HepG2 (cell line): Measurements from ENCODE around the gene PPM1G. TPM values are rescaled to one million over a fixed set of nuclear protein-coding genes. Genes with fewer than 3 reads are reported as not detected.

ENCODE experiments used
- ATF1 ChIP-seq: IDR thresholded peaks from 2 replicates; pipeline ENCODE4 v1.6.1; 2016; ENCODE audit warnings: mild to moderate bottlenecking, control low read depth
- ATF3 ChIP-seq: sonication (generic); formaldehyde crosslinking; IDR thresholded peaks from 2 replicates; pipeline ENCODE4 v1.4.0; 2020; ENCODE audit warnings: missing genetic modification reagents
- ELF3 ChIP-seq: IDR thresholded peaks from 2 replicates; pipeline ENCODE4 v1.6.1; 2016; ENCODE audit warnings: missing genetic modification reagents, missing compliant biosample characterization
- FLYWCH1 ChIP-seq: sonication (generic); formaldehyde crosslinking; IDR thresholded peaks from 2 replicates; pipeline ENCODE4 v1.8.1; 2023; ENCODE audit warnings: mild to moderate bottlenecking, missing genetic modification reagents
- HOXD1 ChIP-seq: sonication (generic); formaldehyde crosslinking; IDR thresholded peaks from 2 replicates; pipeline ENCODE4 v1.5.0; 2020; ENCODE audit warnings: missing genetic modification reagents
- MAFK ChIP-seq, 2 experiments: IDR thresholded peaks in 1 of 2; conservative IDR thresholded peaks in 1 of 2; 2 replicates each; pipeline ENCODE4 v1.6.1; 2011; ENCODE audit warnings: improper control_type of control experiment in 2 of 2, low read length in 2 of 2
- MTF1 ChIP-seq: sonication (generic); formaldehyde crosslinking; IDR thresholded peaks from 2 replicates; pipeline ENCODE4 v1.5.0; 2020; ENCODE audit warnings: missing genetic modification reagents
- NR3C1 ChIP-seq: sonication (generic); formaldehyde crosslinking; IDR thresholded peaks from 2 replicates; pipeline ENCODE4 v1.4.0; 2020; ENCODE audit warnings: missing genetic modification reagents
- PAF1 ChIP-seq: IDR thresholded peaks from 2 replicates; pipeline ENCODE4 v1.6.1; 2016; ENCODE audit warnings: missing genetic modification reagents, missing compliant biosample characterization
- REPIN1 ChIP-seq: sonication (generic); formaldehyde crosslinking; IDR thresholded peaks from 2 replicates; pipeline ENCODE4 v1.8.0; 2022; ENCODE audit warnings: missing genetic modification reagents, low read depth, mild to moderate bottlenecking, borderline replicate concordance
- SNAI1 ChIP-seq: sonication (generic); formaldehyde crosslinking; IDR thresholded peaks from 2 replicates; pipeline ENCODE4 v1.5.0; 2020; ENCODE audit warnings: mild to moderate bottlenecking, missing genetic modification reagents, borderline replicate concordance
- SOX6 ChIP-seq, 2 experiments: fragments of 450-650 bp in 1 of 2; sonication (generic) in 1 of 2; formaldehyde crosslinking in 1 of 2; IDR thresholded peaks; 2 replicates each; pipeline versions ENCODE4 v1.4.0 to v1.6.1; 2017 to 2020; ENCODE audit warnings: antibody characterized with exemption in 1 of 2, mild to moderate bottlenecking in 1 of 2, missing genetic modification reagents in 1 of 2
- SP140L ChIP-seq: sonication (generic); formaldehyde crosslinking; IDR thresholded peaks from 2 replicates; pipeline ENCODE4 v1.4.0; 2020; ENCODE audit warnings: missing genetic modification reagents, borderline replicate concordance
- ZBTB3 ChIP-seq: sonication (generic); formaldehyde crosslinking; IDR thresholded peaks from 2 replicates; pipeline ENCODE4 v1.4.0; 2020; ENCODE audit warnings: low read depth, mild to moderate bottlenecking, moderate library complexity, missing genetic modification reagents, borderline replicate concordance
- ZMYM4 ChIP-seq: sonication (generic); formaldehyde crosslinking; IDR thresholded peaks from 2 replicates; pipeline ENCODE4 v1.8.1; 2023; ENCODE audit warnings: mild to moderate bottlenecking, missing genetic modification reagents
- ZNF12 ChIP-seq: sonication (generic); formaldehyde crosslinking; IDR thresholded peaks from 2 replicates; pipeline ENCODE4 v1.5.0; 2020; ENCODE audit warnings: missing genetic modification reagents
- ZNF224 ChIP-seq: sonication (generic); formaldehyde crosslinking; IDR thresholded peaks from 2 replicates; pipeline ENCODE4 v1.5.0; 2020; ENCODE audit warnings: mild to moderate bottlenecking, missing genetic modification reagents
- ZNF292 ChIP-seq: sonication (generic); formaldehyde crosslinking; IDR thresholded peaks from 2 replicates; pipeline ENCODE4 v1.8.1; 2022; ENCODE audit warnings: mild to moderate bottlenecking, low read depth, missing genetic modification reagents, borderline replicate concordance
- ZNF446 ChIP-seq: sonication (generic); formaldehyde crosslinking; IDR thresholded peaks from 2 replicates; pipeline ENCODE4 v1.5.0; 2020; ENCODE audit warnings: mild to moderate bottlenecking, missing genetic modification reagents
- ZNF501 ChIP-seq: sonication (generic); formaldehyde crosslinking; IDR thresholded peaks from 2 replicates; pipeline ENCODE4 v1.5.1; 2020; ENCODE audit warnings: mild to moderate bottlenecking, moderate library complexity, missing genetic modification reagents
- ZNF580 ChIP-seq: IDR thresholded peaks from 2 replicates; pipeline ENCODE4 v1.6.1; 2016; ENCODE audit warnings: low read depth, borderline replicate concordance
- ZNF766 ChIP-seq: sonication (generic); formaldehyde crosslinking; IDR thresholded peaks from 2 replicates; pipeline ENCODE4 v1.5.0; 2020; ENCODE audit warnings: missing genetic modification reagents, borderline replicate concordance
- ZNF772 ChIP-seq: sonication (generic); formaldehyde crosslinking; IDR thresholded peaks from 2 replicates; pipeline ENCODE4 v1.5.0; 2020; ENCODE audit warnings: mild to moderate bottlenecking, missing genetic modification reagents
- ZSCAN20 ChIP-seq: sonication (generic); formaldehyde crosslinking; IDR thresholded peaks from 2 replicates; pipeline ENCODE4 v1.4.0; 2020; ENCODE audit warnings: missing genetic modification reagents, mild to moderate bottlenecking, borderline replicate concordance
- polyA plus RNA-seq, 8 experiments: library from polyadenylated mRNA; depleted of rRNA in 3 of 8; stranded (reverse) in 7 of 8; unstranded in 1 of 8; fragments of >200 nt; fragmentation: Illumina TruSeq in 4 of 8; extraction: Trizol in 4 of 8; gene quantifications; 2 replicates each; pipeline versions ENCODE4 v1.2.1 to v1.2.3, GENCODE V29; 2011 to 2016; ENCODE audit warnings: low read depth in 4 of 8, missing spikeins in 1 of 8, mixed read lengths in 1 of 8; ENCODE audit not compliant: insufficient read depth in 1 of 8
- total RNA-seq, 5 experiments: library from RNA; depleted of rRNA; stranded (reverse); fragments of >200 nt; fragmentation: Illumina TruSeq; extraction: Trizol; gene quantifications; 2 replicates each; pipeline ENCODE4 v1.2.3, GENCODE V29; 2016; ENCODE audit warnings: low read depth in 1 of 5
- TF ChIP-seq, protein P1 (sequence below): sonication (generic); formaldehyde crosslinking; IDR thresholded peaks from 2 replicates; pipeline ENCODE4 v1.4.0; 2020; ENCODE audit warnings: missing genetic modification reagents, borderline replicate concordance
- TF ChIP-seq, protein P2 (sequence below): sonication (generic); formaldehyde crosslinking; IDR thresholded peaks from 2 replicates; pipeline ENCODE4 v1.8.0; 2022; ENCODE audit warnings: missing genetic modification reagents, mild to moderate bottlenecking, moderate library complexity, borderline replicate concordance

Gene PPM1G
- total and polyA plus RNA-seq, 2 of the 13 experiments (the other 11 are each of a cell fraction or from before 2014, with no cell fraction given) = 58.2 to 213 TPM

DNA sequence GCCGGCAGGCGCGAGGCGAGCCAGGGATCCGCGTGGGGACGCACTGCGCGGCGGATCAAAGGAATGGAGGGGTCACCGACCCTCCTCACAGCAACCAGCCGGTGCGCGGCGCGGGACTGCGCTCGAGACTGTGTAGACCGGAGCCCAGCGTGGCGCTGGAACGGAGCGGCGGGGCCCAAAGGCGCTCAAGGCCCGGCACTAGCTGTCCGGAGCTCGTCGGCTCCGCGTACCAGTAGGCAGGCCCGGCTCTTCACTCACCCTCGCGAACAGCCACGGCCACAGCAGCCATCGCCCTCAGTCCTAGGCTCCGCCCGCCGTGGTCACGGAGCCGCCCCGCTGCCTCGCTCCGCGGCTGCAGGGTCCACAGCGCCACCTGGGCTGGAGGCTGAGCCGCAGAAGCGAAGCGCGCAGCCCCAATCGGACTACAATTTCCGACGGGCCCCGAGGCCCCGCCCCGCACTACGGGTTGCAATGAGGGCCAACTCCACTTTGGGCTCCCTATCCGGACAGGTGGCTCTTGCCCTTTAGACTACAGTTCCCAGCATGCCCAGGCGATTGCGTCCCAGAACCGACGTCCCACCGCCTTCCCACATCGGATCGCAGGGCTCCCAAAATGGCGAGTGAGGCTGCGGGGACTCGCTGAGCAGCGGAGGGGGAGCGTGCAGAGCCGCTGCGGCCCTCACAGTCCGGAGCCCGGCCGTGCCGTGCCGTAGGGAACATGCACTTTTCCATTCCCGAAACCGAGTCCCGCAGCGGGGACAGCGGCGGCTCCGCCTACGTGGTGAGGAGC, 39.2 kb downstream of the PPM1G start, which contains the start of the genes EIF2B4 and SNX17 (continued):
- TF ChIP-seq ZNF501 (CRISPR knock-in tag) (peak; percentile 99), ZNF766 (CRISPR knock-in tag) (no peak; the same call in none of the 2 replicates), SP140L (no peak), FLYWCH1 (CRISPR knock-in tag) (0 out of 2 replicates have a peak, but pooled peaks have one; percentile 88), ZNF446 (CRISPR knock-in tag) (peak; percentile 79; the same call in 1 of the 2 replicates), SNAI1 (no peak), ZBTB3 (CRISPR knock-in tag) (peak; percentile 85; the same call in 1 of the 2 replicates), SOX6 (IDR thresholded peaks at IDR 0.05) (no peak), SOX6 (CRISPR knock-in tag; IDR thresholded peaks at IDR 0.05) (peak; percentile 94), HOXD1 (CRISPR knock-in tag) (peak; percentile 90; the same call in 1 of the 2 replicates), ATF3 (CRISPR knock-in tag) (0 out of 2 replicates have a peak, but pooled peaks have one; percentile 6), ELF3 (peak; percentile 48; the same call in 1 of the 2 replicates), ZMYM4 (CRISPR knock-in tag) (peak; percentile 97), MAFK (conservative IDR thresholded peaks at IDR 0.05 in 1 of 2, IDR thresholded peaks at IDR 0.05 in 1 of 2; ENCODE audit: low read length in 2 of 2) (no peak), PAF1 (CRISPR knock-in tag) (no peak), ZSCAN20 (CRISPR knock-in tag) (peak; percentile 95; the same call in 1 of the 2 replicates), ZNF580 (CRISPR knock-in tag) (peak; percentile 97; the same call in 1 of the 2 replicates), ZNF772 (peak; percentile 97), NR3C1 (CRISPR knock-in tag) (peak; percentile 93; the same call in 1 of the 2 replicates), REPIN1 (CRISPR knock-in tag) (peak; percentile 100), ATF1 (CRISPR knock-in tag) (peak; percentile 92), ZNF224 (CRISPR knock-in tag) (peak; percentile 76; the same call in 1 of the 2 replicates), ZNF292 (CRISPR knock-in tag) (peak; percentile 73), MTF1 (CRISPR knock-in tag) (peak; percentile 66; the same call in 1 of the 2 replicates), ZNF12 (CRISPR knock-in tag) (peak; percentile 73; the same call in 1 of the 2 replicates)
- TF ChIP-seq, protein P1, sequence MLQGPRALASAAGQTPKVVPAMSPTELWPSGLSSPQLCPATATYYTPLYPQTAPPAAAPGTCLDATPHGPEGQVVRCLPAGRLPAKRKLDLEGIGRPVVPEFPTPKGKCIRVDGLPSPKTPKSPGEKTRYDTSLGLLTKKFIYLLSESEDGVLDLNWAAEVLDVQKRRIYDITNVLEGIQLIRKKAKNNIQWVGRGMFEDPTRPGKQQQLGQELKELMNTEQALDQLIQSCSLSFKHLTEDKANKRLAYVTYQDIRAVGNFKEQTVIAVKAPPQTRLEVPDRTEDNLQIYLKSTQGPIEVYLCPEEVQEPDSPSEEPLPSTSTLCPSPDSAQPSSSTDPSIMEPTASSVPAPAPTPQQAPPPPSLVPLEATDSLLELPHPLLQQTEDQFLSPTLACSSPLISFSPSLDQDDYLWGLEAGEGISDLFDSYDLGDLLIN = peak; percentile 46
- TF ChIP-seq, protein P2, sequence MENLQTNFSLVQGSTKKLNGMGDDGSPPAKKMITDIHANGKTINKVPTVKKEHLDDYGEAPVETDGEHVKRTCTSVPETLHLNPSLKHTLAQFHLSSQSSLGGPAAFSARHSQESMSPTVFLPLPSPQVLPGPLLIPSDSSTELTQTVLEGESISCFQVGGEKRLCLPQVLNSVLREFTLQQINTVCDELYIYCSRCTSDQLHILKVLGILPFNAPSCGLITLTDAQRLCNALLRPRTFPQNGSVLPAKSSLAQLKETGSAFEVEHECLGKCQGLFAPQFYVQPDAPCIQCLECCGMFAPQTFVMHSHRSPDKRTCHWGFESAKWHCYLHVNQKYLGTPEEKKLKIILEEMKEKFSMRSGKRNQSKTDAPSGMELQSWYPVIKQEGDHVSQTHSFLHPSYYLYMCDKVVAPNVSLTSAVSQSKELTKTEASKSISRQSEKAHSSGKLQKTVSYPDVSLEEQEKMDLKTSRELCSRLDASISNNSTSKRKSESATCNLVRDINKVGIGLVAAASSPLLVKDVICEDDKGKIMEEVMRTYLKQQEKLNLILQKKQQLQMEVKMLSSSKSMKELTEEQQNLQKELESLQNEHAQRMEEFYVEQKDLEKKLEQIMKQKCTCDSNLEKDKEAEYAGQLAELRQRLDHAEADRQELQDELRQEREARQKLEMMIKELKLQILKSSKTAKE (CRISPR knock-in tag) = peak; percentile 35; the same call in 1 of the 2 replicates
